ENCODE data around the gene MIEF1.

DNA sequence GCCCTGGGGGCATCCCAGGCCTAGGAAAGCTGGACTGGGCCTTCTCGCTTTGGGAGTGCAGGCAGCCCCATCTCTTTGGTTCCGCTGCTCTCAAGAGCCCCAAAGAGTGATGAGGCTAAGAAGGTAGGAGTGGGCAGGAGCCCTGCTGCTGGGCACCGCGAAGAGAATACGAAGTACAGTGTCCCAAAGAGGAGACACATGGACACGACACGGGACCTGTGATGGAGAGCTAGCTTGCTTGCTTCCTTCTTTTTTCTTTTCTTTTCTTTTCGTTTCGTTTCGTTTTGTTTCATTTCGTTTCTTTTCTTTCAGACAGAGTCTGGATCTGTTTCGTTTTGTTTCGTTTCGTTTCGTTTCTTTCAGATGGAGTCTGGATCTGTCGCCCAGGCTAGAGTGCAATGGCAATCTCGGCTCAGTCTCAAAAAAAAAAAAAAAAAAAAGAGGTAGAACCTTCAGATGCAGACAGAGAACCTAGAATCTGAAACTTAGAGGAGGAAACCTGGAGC lies 34.6 kb upstream of the MIEF1 start:
- TF ChIP-seq CTCF (IDR thresholded peaks at IDR 0.05 in 4 of 5, conservative IDR thresholded peaks at IDR 0.05 in 1 of 5): no peak
- TF ChIP-seq POLR2A (IDR thresholded peaks at IDR 0.05): no peak

Measured in gastrocnemius medialis (tissue), 4 donors.